HepG2 (cell line): Measurements from ENCODE around the gene PTS. TPM values are rescaled to one million over a fixed set of nuclear protein-coding genes. Genes with fewer than 3 reads are reported as not detected.

Experiments used
- ATAC-seq: fragments of 200-7000 bp; cut with Tn5 transposase; 3 replicates; pipeline ENCODE4 v1.9.1; 2020; ENCODE audit warnings: mild to moderate bottlenecking, moderate library complexity
- BruUV-seq: library from RNA; stranded (reverse); fragments of 400-500 nt; replicated peaks from 2 replicates; lab custom pipeline; 2021; lab: Mats Ljungman, UMichigan
- CTCF ChIA-PET: fragments of 300-600 bp; formaldehyde crosslinking; extraction: SDS; loops from one replicate; lab custom pipeline; 2021; ENCODE audit warnings: low total read pairs, inconsistent platforms, low intra/inter-chr PET ratio; lab: Yijun Ruan, JAX
- POLR2A ChIA-PET: fragments of 350-600 bp; sonication (Branson Sonifier 250); formaldehyde crosslinking; loops from one replicate; lab custom pipeline; 2020; ENCODE audit warnings: antibody characterized with exemption, inconsistent platforms; lab: Yijun Ruan, JAX
- DNase-seq: peaks from one replicate; pipeline ENCODE4 v3.0.0-alpha.2; 2015; ENCODE audit warnings: low spot score
- FAIRE-seq: peaks from 3 replicates; lab custom pipeline; 2011; peaks lifted over from hg19 to GRCh38; lab: Jason Lieb, UNC
- H2AFZ ChIP-seq: one replicate; pipeline ENCODE4 v1.6.1; 2011; ENCODE audit warnings: low read length, inconsistent platforms
- H3K27ac ChIP-seq: fragments of 300-600 bp; 3 replicates; pipeline ENCODE4 v1.8.0; 2011; ENCODE audit warnings: mixed run types, mild to moderate bottlenecking, mixed read lengths, low read length, inconsistent platforms; ENCODE audit not compliant: insufficient read depth; ENCODE audit errors: extremely low read length
- H3K27me3 ChIP-seq, 2 experiments: fragments of 200-600 bp in 1 of 2; 2 replicates in 1 of 2; 3 replicates in 1 of 2; pipeline versions ENCODE4 v1.6.0 to v1.8.0; 2011; ENCODE audit warnings: low read length in 2 of 2, mild to moderate bottlenecking in 2 of 2, moderate library complexity in 2 of 2, inconsistent platforms in 1 of 2; ENCODE audit not compliant: insufficient read depth in 2 of 2, control insufficient read depth in 1 of 2
- H3K36me3 ChIP-seq, 2 experiments: fragments of 200-600 bp in 1 of 2; replicated peaks in 1 of 2; 2 replicates in 1 of 2; 3 replicates in 1 of 2; pipeline versions ENCODE4 v1.5.1 to v1.8.0; 2011; ENCODE audit warnings: low read length in 2 of 2, inconsistent platforms in 1 of 2; ENCODE audit not compliant: insufficient read depth in 2 of 2, control insufficient read depth in 1 of 2
- H3K4me1 ChIP-seq: 2 replicates; pipeline ENCODE4 v1.5.1; 2012; ENCODE audit warnings: low read length, inconsistent platforms; ENCODE audit not compliant: insufficient read depth
- H3K4me2 ChIP-seq: 2 replicates; pipeline ENCODE4 v1.6.0; 2011; ENCODE audit warnings: low read depth, low read length, inconsistent platforms
- H3K4me3 ChIP-seq, 3 experiments: fragments of 200-600 bp in 1 of 3; sonication (generic), shearing (Covaris generic) in 1 of 3; replicated peaks in 1 of 3; 2 replicates each; pipeline ENCODE4 v1.5.1; 2011 to 2016; ENCODE audit warnings: low read length in 3 of 3, inconsistent platforms in 2 of 3, low read depth in 2 of 3, mild to moderate bottlenecking in 2 of 3, control low read depth in 1 of 3, mixed read lengths in 1 of 3; ENCODE audit not compliant: insufficient read depth in 1 of 3
- H3K79me2 ChIP-seq: one replicate; pipeline ENCODE4 v1.6.1; 2011; ENCODE audit warnings: low read length, inconsistent platforms; ENCODE audit not compliant: insufficient read depth
- H3K9ac ChIP-seq: 2 replicates; pipeline ENCODE4 v1.6.0; 2011; ENCODE audit warnings: mild to moderate bottlenecking, low read depth, low read length, inconsistent platforms; ENCODE audit not compliant: insufficient read depth
- H3K9me3 ChIP-seq: 2 replicates; pipeline ENCODE4 v1.5.1; 2012; ENCODE audit warnings: mild to moderate bottlenecking, low read length
- H4K20me1 ChIP-seq: 2 replicates; pipeline ENCODE4 v1.6.0; 2011; ENCODE audit warnings: inconsistent platforms, mild to moderate bottlenecking, low read length, moderate library complexity; ENCODE audit not compliant: insufficient read depth
- ATRX ChIP-seq: sonication (generic); formaldehyde crosslinking; IDR thresholded peaks from 2 replicates; pipeline ENCODE4 v1.4.0; 2020; ENCODE audit warnings: missing genetic modification reagents, borderline replicate concordance
- BCL3 ChIP-seq: sonication (generic); formaldehyde crosslinking; IDR thresholded peaks from 2 replicates; pipeline ENCODE4 v1.5.1; 2020; ENCODE audit warnings: mild to moderate bottlenecking, missing genetic modification reagents, moderate library complexity
- HDAC1 ChIP-seq: sonication (generic); formaldehyde crosslinking; IDR thresholded peaks from 2 replicates; pipeline ENCODE4 v1.5.1; 2020; ENCODE audit warnings: mild to moderate bottlenecking, missing genetic modification reagents
- MAF1 ChIP-seq: sonication (generic); formaldehyde crosslinking; IDR thresholded peaks from 2 replicates; pipeline ENCODE4 v1.5.0; 2020; ENCODE audit warnings: missing genetic modification reagents, borderline replicate concordance
- PATZ1 ChIP-seq: sonication (generic); formaldehyde crosslinking; IDR thresholded peaks from 2 replicates; pipeline ENCODE4 v1.4.0; 2020; ENCODE audit warnings: missing genetic modification reagents
- SKI ChIP-seq: fragments of 450-650 bp; IDR thresholded peaks from one replicate; pipeline ENCODE4 v1.6.1; 2018; ENCODE audit warnings: mild to moderate bottlenecking; ENCODE audit not compliant: partially characterized antibody
- WGBS: methylation state at CpG from one replicate; pipeline ENCODE4 v1.1.6; 2017; ENCODE audit warnings: low lambda C conversion rate; 5-methylcytosine and 5-hydroxymethylcytosine counted together
- in situ Hi-C: cut with HindIII; loops from 2 replicates; pipeline ENCODE4 v1.10.0; 2017; ENCODE audit warnings: low pct_unique_long_range_greater_than_20kb; ENCODE audit not compliant: extremely low pct_ligation_motif_present
- intact Hi-C: fragments of 100-400 bp; cut with micrococcal nuclease; formaldehyde crosslinking; loops from one replicate; pipeline ENCODE4 v1.10.0; 2022; ENCODE audit not compliant: unreplicated experiment
- polyA plus RNA-seq, 8 experiments: library from polyadenylated mRNA; depleted of rRNA in 3 of 8; stranded (reverse) in 7 of 8; unstranded in 1 of 8; fragments of >200 nt; fragmentation: Illumina TruSeq in 4 of 8; extraction: Trizol in 4 of 8; gene quantifications; 2 replicates each; pipeline versions ENCODE4 v1.2.1 to v1.2.3, GENCODE V29; 2011 to 2016; ENCODE audit warnings: low read depth in 4 of 8, missing spikeins in 1 of 8, mixed read lengths in 1 of 8; ENCODE audit not compliant: insufficient read depth in 1 of 8
- total RNA-seq, 5 experiments: library from RNA; depleted of rRNA; stranded (reverse); fragments of >200 nt; fragmentation: Illumina TruSeq; extraction: Trizol; gene quantifications; 2 replicates each; pipeline ENCODE4 v1.2.3, GENCODE V29; 2016; ENCODE audit warnings: low read depth in 1 of 5
- TF ChIP-seq, protein P1 (sequence below): sonication (generic); formaldehyde crosslinking; IDR thresholded peaks from 2 replicates; pipeline ENCODE4 v1.4.0; 2020; ENCODE audit warnings: missing genetic modification reagents, borderline replicate concordance

The PTS gene
- total and polyA plus RNA-seq, 2 of the 13 experiments (the other 11 are each of a cell fraction or from before 2014, with no cell fraction given): 33.6 to 49.3 TPM

DNA sequence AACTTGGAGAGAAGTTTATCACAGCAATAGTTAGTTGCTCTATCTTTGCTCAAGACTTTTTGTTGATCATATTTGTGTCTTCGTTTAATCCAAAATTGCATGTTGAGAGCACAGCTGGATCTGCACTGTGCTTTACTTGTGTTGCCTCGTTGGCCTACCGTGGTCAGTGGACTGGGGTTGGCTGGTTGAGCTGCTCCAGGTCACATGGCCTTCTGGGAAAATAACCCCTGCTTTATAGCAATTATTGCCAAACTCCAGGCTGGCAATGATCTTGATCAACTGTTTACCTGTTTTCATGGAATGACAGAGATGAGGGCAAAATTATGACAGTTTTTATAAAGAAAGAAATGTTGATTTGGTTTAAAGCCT, 40.2 kb downstream of the PTS start:
- in situ Hi-C loops: no loop called here
- no peak for DNase-seq
- Histone ChIP-seq H3K27ac (no peak overlapping the region), H3K36me3 (no peaks in the 10 kb centered on the region), H3K4me2 (no peak overlapping the region), H2AFZ (no peak overlapping the region), H3K9ac (no peak overlapping the region), H3K27me3 (no peaks in the 10 kb centered on the region), H3K9me3 (no peaks in the 10 kb centered on the region), H3K4me1 (peaks cover 36% of the 10 kb centered on the region), H3K79me2 (no peaks in the 10 kb centered on the region), H4K20me1 (no peaks in the 10 kb centered on the region)
- ChIA-PET POLR2A (no interaction called here), CTCF (no interaction called here)
- no peak for FAIRE-seq
- WGBS: 77% methylated on average over 3 of the region's 3 CpGs
- intact Hi-C loops: no loop called here
- no TSS peak for BruUV-seq
- ATAC-seq: no peak
- no peak for TF ChIP-seq BCL3 (CRISPR knock-in tag)
- TF ChIP-seq PATZ1 (CRISPR knock-in tag): no peak
- no peak for TF ChIP-seq HDAC1 (CRISPR knock-in tag)
- TF ChIP-seq ATRX (CRISPR knock-in tag): no peak
- no peak for TF ChIP-seq MAF1 (CRISPR knock-in tag)
- no peak for TF ChIP-seq SKI
- TF ChIP-seq, protein P1, sequence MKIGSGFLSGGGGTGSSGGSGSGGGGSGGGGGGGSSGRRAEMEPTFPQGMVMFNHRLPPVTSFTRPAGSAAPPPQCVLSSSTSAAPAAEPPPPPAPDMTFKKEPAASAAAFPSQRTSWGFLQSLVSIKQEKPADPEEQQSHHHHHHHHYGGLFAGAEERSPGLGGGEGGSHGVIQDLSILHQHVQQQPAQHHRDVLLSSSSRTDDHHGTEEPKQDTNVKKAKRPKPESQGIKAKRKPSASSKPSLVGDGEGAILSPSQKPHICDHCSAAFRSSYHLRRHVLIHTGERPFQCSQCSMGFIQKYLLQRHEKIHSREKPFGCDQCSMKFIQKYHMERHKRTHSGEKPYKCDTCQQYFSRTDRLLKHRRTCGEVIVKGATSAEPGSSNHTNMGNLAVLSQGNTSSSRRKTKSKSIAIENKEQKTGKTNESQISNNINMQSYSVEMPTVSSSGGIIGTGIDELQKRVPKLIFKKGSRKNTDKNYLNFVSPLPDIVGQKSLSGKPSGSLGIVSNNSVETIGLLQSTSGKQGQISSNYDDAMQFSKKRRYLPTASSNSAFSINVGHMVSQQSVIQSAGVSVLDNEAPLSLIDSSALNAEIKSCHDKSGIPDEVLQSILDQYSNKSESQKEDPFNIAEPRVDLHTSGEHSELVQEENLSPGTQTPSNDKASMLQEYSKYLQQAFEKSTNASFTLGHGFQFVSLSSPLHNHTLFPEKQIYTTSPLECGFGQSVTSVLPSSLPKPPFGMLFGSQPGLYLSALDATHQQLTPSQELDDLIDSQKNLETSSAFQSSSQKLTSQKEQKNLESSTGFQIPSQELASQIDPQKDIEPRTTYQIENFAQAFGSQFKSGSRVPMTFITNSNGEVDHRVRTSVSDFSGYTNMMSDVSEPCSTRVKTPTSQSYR (CRISPR knock-in tag): no peak
- TF ChIP-seq, all 625 proteins: peak for 0
- no peak overlapping the region for H3K4me3 ChIP-seq
